ENCODE results near the gene MRGPRG. TPM values are rescaled to one million over a fixed set of nuclear protein-coding genes. Genes with fewer than 3 reads are reported as not detected.

The MRGPRG gene
- total RNA-seq (2021; fragmentation: NEBNext Ultra II Directional; extraction: Animal tissue kit (Norgen Biotek cat#: 25700)) (not detected in 2 replicates), polyA plus RNA-seq (2011; rRNA removed) (not detected in 2 replicates), polyA minus RNA-seq (2011; rRNA and poly(A)+ RNA removed) (not detected in 2 replicates)
- polyA plus RNA-seq (2011; cell fraction: cytosol; rRNA removed): not detected
- not detected for polyA plus RNA-seq (2011; cell fraction: nucleus; rRNA removed)
- polyA plus RNA-seq (2012, experiment 1 of 2): not detected in 4 replicates
- not detected for polyA plus RNA-seq (2012, experiment 2 of 2)
- not detected for polyA plus RNA-seq (2013, experiment 1 of 2)
- polyA plus RNA-seq (2013, experiment 2 of 2): not detected
- not detected for polyA minus RNA-seq (2011; cell fraction: cytosol; rRNA and poly(A)+ RNA removed)
- polyA minus RNA-seq (2011; cell fraction: nucleus; rRNA and poly(A)+ RNA removed): not detected
- long read RNA-seq, experiment 1: 0 reads
- long read RNA-seq, experiment 2: 0 reads

- FAIRE-seq (no peak), DNase-seq (ENCODE audit: low read depth in 1 of 2, low spot score in 2 of 2) (peak in 1 of 2 experiments; percentile 43)
- POLR2A ChIA-PET (ENCODE audit: partially characterized antibody): no interaction called here
- Histone ChIP-seq H3K56ac (replicated peaks; ENCODE audit: insufficient read length, low read depth, low read length) (no peak within 1 kb of the TSS), H4K20me1 (replicated peaks in 1 of 2; ENCODE audit: control insufficient read depth in 1 of 2, insufficient read depth in 2 of 2, low read length in 2 of 2) (no peaks in the 10 kb centered on the region), H3K9me3 (ENCODE audit: insufficient read depth in 2 of 2, low read depth in 1 of 2, low read length in 1 of 2) (no peaks in the 10 kb centered on the region), H3K79me2 (ENCODE audit: control insufficient read depth in 1 of 2, insufficient read depth in 2 of 2, low read length in 2 of 2) (no peaks in the 10 kb centered on the region), H3K27me3 (replicated peaks in 1 of 4; ENCODE audit: control insufficient read depth in 3 of 4, extremely low read depth in 1 of 4, insufficient read depth in 3 of 4, low read length in 3 of 4) (no peaks in the 10 kb centered on the region), H3K4me2 (ENCODE audit: insufficient read depth in 1 of 2, low read depth in 2 of 2, low read length in 2 of 2) (no peak within 1 kb of the TSS), H2BK12ac (ENCODE audit: low read depth, low read length) (peak within 1 kb of the TSS; percentile 27; the same call in 1 of the 2 replicates), H2BK15ac (ENCODE audit: low read length) (peak within 1 kb of the TSS; percentile 92; the same call in 1 of the 2 replicates), H3K23ac (ENCODE audit: insufficient read length) (no peak within 1 kb of the TSS), H2BK20ac (ENCODE audit: low read length) (peak within 1 kb of the TSS; percentile 32; the same call in 1 of the 2 replicates), H2AK5ac (ENCODE audit: low read depth, low read length) (peak within 1 kb of the TSS; percentile 10; the same call in 1 of the 2 replicates), H2AFZ (ENCODE audit: low read length) (no peak within 1 kb of the TSS), H3K79me1 (ENCODE audit: low read depth, low read length) (no peaks in the 10 kb centered on the region), H3K18ac (ENCODE audit: extremely low read depth, low read length) (peak within 1 kb of the TSS; percentile 19; the same call in 1 of the 2 replicates), H2BK120ac (replicated peaks; ENCODE audit: low read depth, low read length) (no peak within 1 kb of the TSS), H3K14ac (ENCODE audit: insufficient read length) (no peak within 1 kb of the TSS), H4K8ac (ENCODE audit: extremely low read depth, insufficient read depth, low read length) (0 out of 2 replicates have a peak within 1 kb of the TSS, but pooled peaks have one; percentile 32), H3K9ac (replicated peaks in 1 of 4; ENCODE audit: extremely low read depth in 1 of 4, low read depth in 3 of 4, low read length in 3 of 4) (no peak within 1 kb of the TSS), H3K23me2 (ENCODE audit: low read depth, low read length) (peaks cover 2% of the 10 kb centered on the region; the same call in 1 of the 2 replicates), H3K4ac (replicated peaks; ENCODE audit: insufficient read length, low read depth, low read length) (no peak within 1 kb of the TSS), H3K4me3 (ENCODE audit: extremely low read depth in 1 of 4, insufficient read depth in 2 of 4, low read depth in 3 of 4, low read length in 4 of 4) (no peak within 1 kb of the TSS), H4K91ac (replicated peaks; ENCODE audit: insufficient read length, low read length) (peak within 1 kb of the TSS; percentile 76), H3K4me1 (replicated peaks in 1 of 4; ENCODE audit: control insufficient read depth in 3 of 4, insufficient read depth in 4 of 4, low read length in 3 of 4) (peaks cover 0 to 17% (median 4%) of the 10 kb centered on the region in 4 experiments; a peak in 3 of 7 replicates), H2BK5ac (ENCODE audit: low read depth, low read length) (peak within 1 kb of the TSS; percentile 60), H3K36me3 (ENCODE audit: control insufficient read depth in 2 of 4, insufficient read depth in 4 of 4, low read length in 3 of 4) (no peaks in the 10 kb centered on the region), H3K27ac (ENCODE audit: low read depth, low read length) (no peak within 1 kb of the TSS), H4K5ac (ENCODE audit: insufficient read length, low read depth, low read length) (no peak within 1 kb of the TSS)
- no peak for TF ChIP-seq EP300 (IDR thresholded peaks at IDR 0.05; ENCODE audit: borderline replicate concordance in 1 of 2, low read depth in 2 of 2, low read length in 2 of 2)
- TF ChIP-seq POLR2A (IDR thresholded peaks at IDR 0.05; ENCODE audit: control extremely low read depth in 1 of 2, low read depth in 2 of 2, low read length in 2 of 2): no peak
- TF ChIP-seq SRF (IDR thresholded peaks at IDR 0.05; ENCODE audit: low read depth, low read length): no peak
- no peak for TF ChIP-seq CTBP2 (IDR thresholded peaks at IDR 0.05; ENCODE audit: borderline replicate concordance, insufficient read depth, insufficient read length, low read length)
- TF ChIP-seq BRCA1 (IDR thresholded peaks at IDR 0.05; ENCODE audit: low read depth, low read length): no peak
- TF ChIP-seq EGR1 (IDR thresholded peaks at IDR 0.05; ENCODE audit: borderline replicate concordance, low read depth, low read length): no peak
- TF ChIP-seq CREB1 (IDR thresholded peaks at IDR 0.05): no peak
- TF ChIP-seq TBP (IDR thresholded peaks at IDR 0.05; ENCODE audit: low read depth, low read length): no peak
- CTCF ChIA-PET (ENCODE audit: partially characterized antibody): interaction anchor here (0.6 to 5.7 kb wide), 17 partner anchors 10 to 181 kb away, joined by 3 to 99 read pairs (median 5); no protein-coding TSS in a partner anchor
- WGBS, 2 experiments (ENCODE audit: extremely low coverage in 1 of 2, insufficient coverage in 1 of 2, insufficient read length in 1 of 2, insufficient replicate concordance in 2 of 2, low coverage in 1 of 2, low lambda C conversion rate in 2 of 2, missing lambda C conversion rate in 1 of 2): 86% methylated on average over 35 of the region's 35 CpGs; no CpG with 5 or more reads in 1 of the 2 experiments
Measured at GRCh38 chr11:3218483-3219280, at the start of gene MRGPRG. MRGPRG (minus strand) TSS chr11:3218813; CDS start chr11:3218813, 0 bp downstream.
